HG02678 (cell line): ENCODE results near the gene DNAJC28.
"Not testable (repeated sequence)": the region's sequence is repeated elsewhere in the genome, so short reads cannot be mapped to it uniquely, and the experiment has no call there.

Experiments used
- ATAC-seq: cut with Tn5 transposase; IDR thresholded peaks from one replicate; pipeline ENCODE4 v1.9.1; 2021; ENCODE audit warnings: mild to moderate bottlenecking, moderate library complexity; ENCODE audit not compliant: unreplicated experiment

The DNAJC28 gene

GRCh38 chr21:33491373-33492102 is at the start of gene DNAJC28:
TSS of gene DNAJC28 (minus strand) at chr21:33491716. CDS start at chr21:33489393, 2,323 bp downstream.
- peak; percentile 98 for ATAC-seq

- no peak for ATAC-seq
Measured at GRCh38 chr21:33541105-33541711, 49.7 kb upstream of the DNAJC28 start.

GRCh38 chr21:33540711-33541104 is 49.2 kb upstream of the DNAJC28 start:
- no peak for ATAC-seq

GRCh38 chr21:33539616-33540015 is 48.1 kb upstream of the DNAJC28 start:
- no peak for ATAC-seq

- no peak for ATAC-seq
Measured at GRCh38 chr21:33537212-33537611, 45.7 kb upstream of the DNAJC28 start.

- no peak for ATAC-seq
Measured at GRCh38 chr21:33531007-33531406, 39.5 kb upstream of the DNAJC28 start.

GRCh38 chr21:33522953-33523349 is 31.4 kb upstream of the DNAJC28 start:
- no peak for ATAC-seq

- no peak for ATAC-seq
Measured at GRCh38 chr21:33522297-33522952, 30.9 kb upstream of the DNAJC28 start.

GRCh38 chr21:33518899-33519298 is 27.4 kb upstream of the DNAJC28 start:
- no peak for ATAC-seq

- ATAC-seq = no peak
Measured at GRCh38 chr21:33514229-33514628, 22.7 kb upstream of the DNAJC28 start.

GRCh38 chr21:33512481-33512880 is 21.0 kb upstream of the DNAJC28 start:
- ATAC-seq = no peak

- no peak for ATAC-seq
Measured at GRCh38 chr21:33511639-33512038, 20.1 kb upstream of the DNAJC28 start.

GRCh38 chr21:33510826-33511225 is 19.3 kb upstream of the DNAJC28 start:
- ATAC-seq = no peak

GRCh38 chr21:33507003-33507402 is 15.5 kb upstream of the DNAJC28 start:
- not testable (repeated sequence) for ATAC-seq

- ATAC-seq = no peak
Measured at GRCh38 chr21:33505833-33506232, 14.3 kb upstream of the DNAJC28 start.

- ATAC-seq = no peak
Measured at GRCh38 chr21:33496345-33496744, 4.8 kb upstream of the DNAJC28 start.

GRCh38 chr21:33495743-33496142 is 4.2 kb upstream of the DNAJC28 start:
- no peak for ATAC-seq

GRCh38 chr21:33493756-33494155 is 2.2 kb upstream of the DNAJC28 start:
- ATAC-seq = no peak

- ATAC-seq = no peak
Measured at GRCh38 chr21:33492571-33492970, 1.1 kb upstream of the DNAJC28 start.

- no peak for ATAC-seq
Measured at GRCh38 chr21:33490991-33491372, 534 bp downstream of the DNAJC28 start.

- no peak for ATAC-seq
Measured at GRCh38 chr21:33488936-33489335, 2.6 kb downstream of the DNAJC28 start.

- ATAC-seq = no peak
Measured at GRCh38 chr21:33487996-33488395, 3.5 kb downstream of the DNAJC28 start.
